CD4-positive, alpha-beta T cell treated with Interleukin-4 for 4 hours (primary cell): ENCODE measurements around the gene KRT38.
"Not testable (repeated sequence)": the region's sequence is repeated elsewhere in the genome, so short reads cannot be mapped to it uniquely, and the experiment has no call there.

Experiments
- DNase-seq: peaks from one replicate; pipeline ENCODE4 v3.0.0-alpha.2; 2020

KRT38 gene

GRCh38 chr17:41457676-41458075 lies 16.9 kb upstream of the KRT38 start:
- DNase-seq: no peak

GRCh38 chr17:41456204-41456603 lies 15.4 kb upstream of the KRT38 start:
- no peak for DNase-seq

DNA sequence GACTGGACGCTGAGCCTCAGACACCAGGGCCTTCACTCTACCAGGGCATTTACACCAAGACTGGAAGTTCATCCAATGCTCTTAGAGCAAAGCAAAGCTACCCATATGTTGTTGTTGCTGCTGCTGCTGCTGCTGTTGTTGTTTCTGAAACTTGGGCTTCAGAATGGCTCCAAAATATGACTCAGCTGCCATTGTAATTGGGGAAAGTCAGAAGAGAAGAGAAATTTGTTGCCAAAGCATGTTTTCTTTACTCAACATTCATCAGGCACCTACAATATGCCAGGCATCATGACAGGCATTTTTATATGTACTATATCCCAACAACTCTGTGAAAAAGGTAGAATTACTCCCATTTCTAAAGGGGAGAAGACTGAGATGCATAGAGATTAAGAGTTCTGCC lies 14.5 kb upstream of the KRT38 start:
- no peak for DNase-seq

DNA sequence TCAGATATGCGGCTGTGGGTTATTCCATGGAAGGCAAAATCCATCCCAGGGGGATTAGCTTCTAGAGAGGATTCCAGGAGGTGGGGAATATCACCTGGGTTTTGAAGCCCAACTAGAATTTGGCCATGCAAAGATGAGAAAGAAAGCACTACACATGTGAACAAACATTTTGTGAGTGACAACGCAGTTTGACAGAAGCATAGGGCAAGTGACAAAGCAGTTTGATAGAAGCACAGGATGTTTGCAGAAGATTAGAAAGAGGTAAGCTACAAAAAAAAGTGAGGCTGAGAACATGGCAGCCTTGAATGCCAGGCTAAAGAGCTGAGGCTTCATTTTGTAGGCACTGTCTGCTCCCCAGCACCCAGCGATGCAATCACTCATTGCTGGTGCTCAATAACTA lies 12.3 kb upstream of the KRT38 start:
- no peak for DNase-seq

GRCh38 chr17:41452281-41452680 lies 11.5 kb upstream of the KRT38 start:
- DNase-seq: no peak

GRCh38 chr17:41451154-41451728 lies 10.5 kb upstream of the KRT38 start:
- no peak for DNase-seq

DNA sequence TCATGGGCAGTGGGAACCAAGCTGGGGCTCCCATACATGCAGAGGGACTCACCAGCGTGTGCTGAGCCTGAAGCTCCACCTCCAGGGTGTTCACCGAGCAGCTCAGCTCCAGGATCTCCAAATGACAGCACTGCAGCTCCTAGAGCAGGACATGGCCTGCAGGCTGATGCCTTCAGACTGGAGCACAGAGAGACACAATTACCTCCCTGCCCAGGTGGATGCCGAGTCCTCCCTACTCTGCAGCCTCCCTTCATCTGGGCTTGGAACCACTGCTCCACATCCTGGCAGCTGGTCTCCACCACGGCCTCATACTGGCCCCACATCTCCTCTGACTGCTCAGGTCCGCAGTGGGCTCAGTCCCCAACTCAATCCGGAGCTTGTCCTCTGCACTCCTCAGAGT lies 8.2 kb upstream of the KRT38 start:
- DNase-seq: no peak

- no peak for DNase-seq
Measured at GRCh38 chr17:41448506-41448905, 7.7 kb upstream of the KRT38 start.

- DNase-seq: no peak
Measured at GRCh38 chr17:41446806-41447205, 6.0 kb upstream of the KRT38 start.

- DNase-seq: no peak
Measured at GRCh38 chr17:41444640-41445039, 3.9 kb upstream of the KRT38 start.

DNA sequence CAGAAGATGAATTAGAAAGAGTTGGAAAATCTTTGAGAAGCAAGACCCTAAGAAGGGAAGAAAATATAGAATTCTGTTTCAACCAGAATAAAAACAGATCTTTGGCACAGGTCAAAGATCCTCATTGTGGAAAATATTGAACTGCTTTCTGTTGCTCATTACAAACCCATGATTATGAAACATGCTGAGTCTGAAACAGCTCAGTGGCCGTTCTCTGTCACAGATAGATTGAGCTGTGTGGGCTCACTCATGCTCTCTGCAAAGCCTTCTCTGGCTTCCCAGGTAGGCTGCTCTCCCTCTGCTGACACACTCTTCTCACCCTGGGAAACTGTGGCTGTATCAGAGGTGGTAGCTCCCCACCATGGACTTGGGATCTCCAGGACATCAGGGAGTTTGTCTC lies 3.4 kb upstream of the KRT38 start:
- no peak for DNase-seq

DNA sequence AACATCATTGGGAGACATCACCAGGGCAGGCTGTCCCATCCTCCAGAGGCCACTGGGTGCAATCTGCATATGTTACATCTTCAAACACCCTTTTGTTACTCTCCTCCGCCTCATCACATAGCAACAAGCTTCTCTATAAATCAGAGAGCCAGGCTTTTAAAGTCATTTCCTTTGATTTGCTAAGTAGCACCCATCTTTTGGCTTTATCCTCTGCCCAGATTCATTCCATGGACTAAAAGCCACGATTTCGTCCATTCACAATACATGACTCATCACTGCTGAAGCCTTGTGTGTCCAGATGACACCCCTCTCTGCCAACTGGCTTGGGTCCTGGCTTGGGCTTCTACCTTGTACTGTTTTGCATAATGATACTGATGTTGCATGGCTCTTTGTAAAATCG lies 2.0 kb upstream of the KRT38 start:
- DNase-seq: no peak

GRCh38 chr17:41439375-41439774 lies 1.4 kb downstream of the KRT38 start:
- no peak for DNase-seq

GRCh38 chr17:41437769-41438168 lies 3.0 kb downstream of the KRT38 start:
- no peak for DNase-seq

- DNase-seq: no peak
Measured at GRCh38 chr17:41437254-41437653, 3.5 kb downstream of the KRT38 start.

DNA sequence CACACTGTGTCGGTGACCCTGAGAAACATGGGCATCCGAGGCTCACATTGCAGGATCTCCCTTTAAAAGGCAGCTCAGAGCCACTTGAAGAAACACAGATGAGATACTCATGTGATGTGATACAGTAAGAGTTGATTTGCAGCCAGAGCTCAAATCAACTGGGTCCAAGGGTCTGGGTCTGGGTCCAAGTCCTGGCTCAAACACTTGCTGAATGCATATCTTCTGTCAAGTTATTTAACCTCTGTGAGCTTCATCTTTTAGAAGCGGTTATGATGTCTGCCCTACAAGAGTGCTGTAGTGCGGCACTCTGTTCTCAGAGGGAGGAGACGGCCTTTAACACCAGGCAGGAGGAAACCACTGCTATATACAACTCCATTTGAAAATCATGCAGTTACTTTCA lies 6.4 kb downstream of the KRT38 start:
- DNase-seq: no peak

DNA sequence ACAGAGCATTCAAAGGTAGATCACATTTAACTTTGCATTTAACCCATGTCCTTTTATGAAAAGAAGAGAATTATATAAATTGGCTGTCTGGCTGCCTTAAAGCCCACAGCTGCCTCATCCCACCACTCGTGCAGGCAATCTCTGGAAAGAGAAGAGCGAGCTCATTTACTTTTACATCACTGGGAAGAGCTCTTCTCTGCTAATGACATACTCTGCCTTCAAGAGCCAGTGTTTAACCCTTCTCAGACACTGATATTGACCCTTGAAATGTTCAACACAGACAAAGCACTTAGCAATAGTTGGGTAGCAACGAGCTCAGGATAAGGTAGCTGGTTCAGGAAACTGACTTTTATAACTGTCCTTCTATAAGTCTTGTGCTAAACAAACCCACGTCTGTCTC lies 6.8 kb downstream of the KRT38 start:
- no peak for DNase-seq

- no peak for DNase-seq
Measured at GRCh38 chr17:41433586-41433985, 7.2 kb downstream of the KRT38 start.

- not testable (repeated sequence) for DNase-seq
Measured at GRCh38 chr17:41430376-41430775, 10.4 kb downstream of the KRT38 start.

DNA sequence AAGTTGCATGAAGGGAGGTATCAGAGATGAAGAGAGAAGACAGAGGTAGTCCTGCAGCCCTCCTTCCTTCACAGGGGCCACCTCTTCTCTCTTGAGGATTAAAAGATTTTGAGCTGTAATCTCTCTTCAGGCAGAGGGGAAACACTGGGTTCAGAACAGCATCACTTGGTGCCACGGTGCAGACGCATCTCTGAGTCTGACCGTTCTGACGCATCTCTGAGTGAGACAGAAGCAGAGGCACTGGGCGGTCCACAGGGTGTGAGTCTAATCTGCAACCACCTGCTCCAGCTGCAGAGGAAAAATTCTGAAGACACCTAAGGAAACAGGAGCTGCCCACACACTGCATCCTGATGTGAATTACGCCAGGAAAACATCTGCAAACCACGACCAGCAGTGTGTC lies 11.1 kb downstream of the KRT38 start:
- no peak for DNase-seq

DNA sequence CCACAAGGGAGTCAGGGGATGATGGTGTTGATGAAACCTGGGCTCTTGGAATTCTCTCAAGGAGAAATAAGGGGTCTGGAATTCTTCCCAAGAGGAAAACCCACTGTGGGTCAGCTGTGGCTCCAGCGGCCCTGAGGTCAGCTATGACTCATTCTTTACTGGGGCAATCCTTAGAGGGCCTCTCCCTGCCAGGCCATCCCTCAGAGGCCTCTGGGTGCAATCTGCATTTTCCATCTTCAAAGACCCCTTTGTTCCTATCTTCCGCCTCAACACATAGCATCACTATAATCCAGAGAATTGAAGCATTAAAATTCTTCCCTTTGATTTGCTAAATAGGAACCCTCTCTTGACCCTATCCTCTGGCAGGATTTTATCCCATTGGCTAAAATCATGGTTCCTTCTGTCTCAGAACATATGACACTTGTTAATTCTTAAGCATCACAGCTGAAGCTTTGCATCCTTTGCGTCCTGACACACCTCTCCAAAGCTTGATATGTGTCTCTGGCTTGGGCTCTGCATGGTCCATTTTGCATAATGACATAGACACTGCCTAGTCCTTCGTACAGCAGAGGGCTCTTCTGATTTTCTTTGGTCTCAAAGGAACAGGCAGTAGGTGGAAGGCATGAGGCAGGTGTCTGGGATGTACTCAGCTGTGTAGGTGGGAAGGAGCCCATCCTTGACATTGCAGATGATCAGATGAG lies 12.0 kb downstream of the KRT38 start:
- DNase-seq: no peak

DNA sequence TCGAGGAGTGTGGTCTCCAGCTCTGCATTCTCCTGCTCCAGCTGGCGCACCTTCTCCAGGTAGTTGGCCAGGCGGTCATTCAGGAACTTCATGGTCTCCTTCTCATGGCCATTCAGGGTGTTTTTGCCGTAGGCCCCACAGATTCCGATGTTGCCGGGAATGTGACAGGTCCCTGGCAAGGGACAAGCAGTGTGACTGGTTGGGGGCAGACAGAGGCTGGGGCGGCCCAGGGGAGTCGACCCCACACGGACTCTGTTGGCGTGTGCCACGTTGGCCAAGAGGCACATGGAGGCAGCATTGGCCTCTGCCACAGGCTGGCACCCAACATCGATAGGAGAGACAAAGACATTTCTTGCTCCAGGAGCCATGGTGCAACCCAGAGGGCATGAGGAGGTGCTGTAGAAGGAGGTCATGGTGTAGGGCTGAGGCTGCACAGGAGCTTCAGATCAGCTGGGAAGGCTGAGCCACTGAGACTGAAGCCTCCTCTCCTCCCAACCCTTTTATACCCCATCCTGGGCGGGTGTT lies 16.6 kb downstream of the KRT38 start, which contains the start of gene KRT37:
KRT37 (minus strand) TSS at position 475 of the 525 bp plus-strand sequence; CDS start at position 413, 62 bp downstream.
- no peak for DNase-seq

GRCh38 chr17:41422586-41422985 lies 18.2 kb downstream of the KRT38 start:
- not testable (repeated sequence) for DNase-seq

DNA sequence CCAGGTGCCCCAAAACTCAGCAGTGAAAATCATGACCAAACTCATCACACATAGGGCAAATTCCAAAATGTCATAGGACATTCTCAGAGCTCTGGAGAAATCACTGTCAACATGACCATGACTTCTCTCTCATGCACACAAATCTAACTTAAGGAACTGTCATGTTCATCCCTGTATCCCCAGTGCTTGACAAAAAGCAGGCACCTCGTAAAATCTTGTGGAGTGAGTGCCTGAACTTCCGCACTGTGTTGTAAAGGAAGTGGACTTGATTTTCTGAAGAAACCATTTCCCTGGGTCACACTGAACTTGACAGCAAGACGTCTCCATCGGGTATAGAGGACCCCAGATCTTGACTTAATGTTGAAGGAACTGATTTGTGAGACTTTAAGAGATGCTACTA lies 19.2 kb downstream of the KRT38 start:
- DNase-seq: no peak

DNA sequence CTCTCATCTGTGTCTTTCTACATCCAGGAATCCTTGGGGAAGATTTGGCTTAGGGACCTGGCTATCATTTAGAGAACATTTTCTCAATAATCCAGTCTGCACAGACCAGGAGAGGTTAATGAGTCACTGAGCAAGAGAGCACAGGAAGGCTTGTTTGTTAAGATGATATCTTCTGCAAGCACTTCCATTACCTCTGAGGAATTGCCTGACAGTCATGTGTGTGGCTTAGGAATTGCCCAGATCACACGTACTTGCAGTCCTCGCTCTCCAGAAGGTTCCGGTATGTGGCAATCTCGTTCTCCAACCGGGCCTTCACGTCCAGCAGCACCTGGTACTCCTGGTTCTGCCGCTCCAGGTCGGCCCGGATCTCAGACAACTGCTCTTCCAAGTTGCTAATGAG lies 19.7 kb downstream of the KRT38 start:
- no peak for DNase-seq
